K562 (cell line): ENCODE data around the gene PTPRR. TPM values are rescaled to one million over a fixed set of nuclear protein-coding genes. Genes with fewer than 3 reads are reported as not detected.

Source experiments
- ATAC-seq: fragments of 200-7000 bp; cut with Tn5 transposase; 3 replicates; pipeline ENCODE4 v1.9.1; 2020; ENCODE audit warnings: moderate library complexity
- BruUV-seq: library from RNA; stranded (reverse); fragments of 400-500 nt; replicated peaks from 2 replicates; lab custom pipeline; 2021; lab: Mats Ljungman, UMichigan
- CTCF ChIA-PET: fragments of 300-600 bp; formaldehyde crosslinking; extraction: SDS; loops from one replicate; lab custom pipeline; 2021; ENCODE audit warnings: low intra/inter-chr PET ratio; lab: Yijun Ruan, JAX
- POLR2A ChIA-PET: fragments of 300-600, 350-650 bp; sonication (Branson Sonifier 250); formaldehyde crosslinking; extraction: SDS; loops from one replicate; lab custom pipeline; 2021; ENCODE audit warnings: antibody characterized with exemption, inconsistent platforms; lab: Yijun Ruan, JAX
- DNase-seq, 4 experiments: peaks; one replicate each; pipeline versions ENCODE4 v3.0.0 to v3.0.0-alpha.2; 2011 to 2018; ENCODE audit warnings: low spot score in 3 of 4, mixed read lengths in 3 of 4; ENCODE audit errors: extremely low read depth in 1 of 4
- FAIRE-seq: peaks from 2 replicates; lab custom pipeline; 2011; peaks lifted over from hg19 to GRCh38; lab: Jason Lieb, UNC
- H2AFZ ChIP-seq: 2 replicates; pipeline ENCODE4 v1.6.0; 2011; ENCODE audit warnings: low read depth, low read length, control low read depth, inconsistent platforms
- H3K27ac ChIP-seq: fragments of 200-600 bp; 3 replicates; pipeline ENCODE4 v1.8.0; 2011; ENCODE audit warnings: low read depth, mild to moderate bottlenecking, control low read depth, inconsistent platforms, low read length, moderate library complexity, mixed read lengths; ENCODE audit errors: extremely low read depth
- H3K27me3 ChIP-seq, 2 experiments: fragments of 300-600 bp in 1 of 2; 2 replicates in 1 of 2; 3 replicates in 1 of 2; pipeline versions ENCODE4 v1.6.0 to v1.8.0; 2011; ENCODE audit warnings: inconsistent platforms in 2 of 2, low read length in 2 of 2, mild to moderate bottlenecking in 1 of 2, mixed read lengths in 1 of 2, moderate library complexity in 1 of 2; ENCODE audit not compliant: control insufficient read depth in 2 of 2, insufficient read depth in 2 of 2
- H3K36me3 ChIP-seq: fragments of 300-600 bp; 3 replicates; pipeline ENCODE4 v1.8.0; 2011; ENCODE audit warnings: mild to moderate bottlenecking, low read length, inconsistent platforms; ENCODE audit not compliant: control insufficient read depth, insufficient read depth
- H3K4me1 ChIP-seq, 2 experiments: fragments of 200-600 bp in 1 of 2; replicated peaks in 1 of 2; 2 replicates in 1 of 2; 3 replicates in 1 of 2; pipeline versions ENCODE4 v1.5.1 to v1.8.0; 2011; ENCODE audit warnings: inconsistent platforms in 2 of 2, low read length in 2 of 2, mild to moderate bottlenecking in 1 of 2, mixed read lengths in 1 of 2, moderate library complexity in 1 of 2; ENCODE audit not compliant: control insufficient read depth in 2 of 2, insufficient read depth in 2 of 2
- H3K4me2 ChIP-seq: 2 replicates; pipeline ENCODE4 v1.6.1; 2011; ENCODE audit warnings: low read length, control low read depth, inconsistent platforms, mixed read lengths; ENCODE audit not compliant: insufficient read depth
- H3K4me3 ChIP-seq: fragments of 200-600 bp; sonication (generic), shearing (Covaris generic); 2 replicates; pipeline ENCODE4 v1.5.1; 2016; ENCODE audit warnings: control low read depth, inconsistent platforms
- H3K79me2 ChIP-seq: fragments of 200-600 bp; 3 replicates; pipeline ENCODE4 v1.8.0; 2011; ENCODE audit warnings: low read length, inconsistent platforms; ENCODE audit not compliant: control insufficient read depth, insufficient read depth
- H3K9ac ChIP-seq, 2 experiments: 2 replicates each; pipeline versions ENCODE4 v1.6.0 to v1.6.1; 2011; ENCODE audit warnings: low read depth in 2 of 2, low read length in 2 of 2, control low read depth in 1 of 2, inconsistent platforms in 1 of 2, mild to moderate bottlenecking in 1 of 2, mixed read lengths in 1 of 2; ENCODE audit not compliant: insufficient read depth in 1 of 2
- H3K9me1 ChIP-seq: one replicate; pipeline ENCODE4 v1.6.0; 2011; ENCODE audit warnings: inconsistent platforms, mild to moderate bottlenecking, low read length, moderate library complexity; ENCODE audit not compliant: control insufficient read depth, insufficient read depth
- H3K9me3 ChIP-seq: replicated peaks from 2 replicates; pipeline ENCODE4 v1.5.1; 2011; ENCODE audit warnings: low read depth, low read length, inconsistent platforms; ENCODE audit not compliant: control insufficient read depth, insufficient read depth
- H4K20me1 ChIP-seq: replicated peaks from 2 replicates; pipeline ENCODE4 v1.6.1; 2011; ENCODE audit warnings: low read length, inconsistent platforms, mixed read lengths; ENCODE audit not compliant: control insufficient read depth, insufficient read depth
- BRF1 ChIP-seq: IDR thresholded peaks from 3 replicates; pipeline ENCODE4 v1.6.1; 2011; ENCODE audit warnings: borderline replicate concordance, mild to moderate bottlenecking; ENCODE audit not compliant: insufficient read length; ENCODE audit errors: extremely low read depth
- CHCHD3 ChIP-seq: fragments of 250-450 bp; sonication (Bioruptor Pico); IDR thresholded peaks from 2 replicates; pipeline ENCODE4 v2.1.2; 2022; ENCODE audit warnings: mild to moderate bottlenecking
- RBM34 ChIP-seq: fragments of 200-400 bp; formaldehyde crosslinking; IDR thresholded peaks from 2 replicates; pipeline ENCODE4 v1.6.1; 2018; ENCODE audit warnings: low read length, borderline replicate concordance; ENCODE audit not compliant: insufficient read depth
- RNF2 ChIP-seq: sonication (generic); IDR thresholded peaks from 2 replicates; pipeline ENCODE4 v1.6.1; 2016
- SMAD4 ChIP-seq: fragments of 250-450 bp; sonication (Bioruptor Pico); conservative IDR thresholded peaks from 2 replicates; pipeline ENCODE4 v1.8.0; 2021; ENCODE audit warnings: inconsistent platforms, mild to moderate bottlenecking, moderate library complexity
- TCF7 ChIP-seq: sonication (generic); IDR thresholded peaks from 2 replicates; pipeline ENCODE4 v1.6.1; 2016; ENCODE audit warnings: antibody characterized with exemption, borderline replicate concordance
- TFE3 ChIP-seq: fragments of 450-650 bp; formaldehyde crosslinking; IDR thresholded peaks from 2 replicates; pipeline ENCODE4 v1.4.0; 2020; ENCODE audit warnings: mild to moderate bottlenecking, mixed read lengths
- U2AF1 ChIP-seq: fragments of 200-400 bp; formaldehyde crosslinking; optimal IDR thresholded peaks from 2 replicates; pipeline ENCODE3; 2017; ENCODE audit warnings: mild to moderate bottlenecking, low read depth, low read length, moderate library complexity
- XRCC3 ChIP-seq: fragments of 450-650 bp; IDR thresholded peaks from 2 replicates; pipeline ENCODE4 v1.6.1; 2017; ENCODE audit warnings: mild to moderate bottlenecking, moderate library complexity
- ZBTB7A ChIP-seq: IDR thresholded peaks from 2 replicates; pipeline ENCODE4 v1.6.1; 2011; ENCODE audit warnings: low read depth, mild to moderate bottlenecking, low read length, moderate library complexity, borderline replicate concordance; ENCODE audit not compliant: control insufficient read depth
- ZNF140 ChIP-seq: fragments of 250-450 bp; sonication (Bioruptor Pico); IDR thresholded peaks from 2 replicates; pipeline ENCODE4 v1.8.0; 2021; ENCODE audit warnings: moderate library complexity, mild to moderate bottlenecking, inconsistent platforms
- ZNF146 ChIP-seq: IDR thresholded peaks from one replicate; pipeline ENCODE4 v1.6.1; 2018; ENCODE audit warnings: missing compliant biosample characterization; ENCODE audit not compliant: unreplicated experiment
- ZNF584 ChIP-seq: fragments of 200-800 bp; sonication (Bioruptor generic); IDR thresholded peaks from 2 replicates; pipeline ENCODE4 v1.6.1; 2016; ENCODE audit warnings: low read depth, mild to moderate bottlenecking, missing genetic modification characterization, missing compliant biosample characterization
- ZNF668 ChIP-seq: fragments of 250-450 bp; sonication (Bioruptor Pico); IDR thresholded peaks from 2 replicates; pipeline ENCODE4 v1.8.0; 2022; ENCODE audit warnings: mild to moderate bottlenecking, inconsistent platforms
- WGBS: fragments of 100-300 bp; shearing (Covaris generic); methylation state at CpG from one replicate; pipeline ENCODE4 v1.1.6; 2016; ENCODE audit warnings: low coverage, mixed read lengths; ENCODE audit not compliant: insufficient coverage; ENCODE audit errors: missing lambda C conversion rate; 5-methylcytosine and 5-hydroxymethylcytosine counted together
- in situ Hi-C: fragments of 300-500 bp; cut with MboI; formaldehyde crosslinking; loops from 4 replicates; pipeline ENCODE4 v1.15.0; 2018; ENCODE audit warnings: inconsistent platforms, mixed read lengths
- intact Hi-C: fragments of 100-400 bp; cut with micrococcal nuclease; formaldehyde crosslinking; loops from 2 replicates; pipeline ENCODE4 v1.14.2; 2022
- polyA plus RNA-seq, 8 experiments: library from polyadenylated mRNA; depleted of rRNA in 4 of 8; stranded (reverse) in 5 of 8; unstranded in 3 of 8; fragments of >200 nt; fragmentation: Nextera tagmentation in 2 of 8; fragmentation: Illumina TruSeq in 1 of 8; extraction: Ambion mirVana in 2 of 8; extraction: Trizol in 1 of 8; gene quantifications; 2 replicates each; pipeline versions ENCODE4 v1.2.1 to v1.2.3, GENCODE V29; 2011 to 2014; ENCODE audit warnings: inconsistent platforms in 1 of 8, missing spikeins in 1 of 8
- total RNA-seq, 7 experiments: library from RNA; depleted of rRNA in 6 of 7; stranded (reverse); fragments of >200 nt in 6 of 7; fragmentation: Illumina TruSeq in 2 of 7; extraction: Trizol in 2 of 7; gene quantifications; 2 replicates each; pipeline versions ENCODE4 v1.2.1 to v1.2.3, GENCODE V29; 2011 to 2021; ENCODE audit warnings: low replicate concordance in 1 of 7

PTPRR gene
- total and polyA plus RNA-seq, 9 of the 15 experiments (the other 6 are each of a cell fraction or from before 2014, with no cell fraction given): 6.6 to 41.7 (median 12.3) TPM

- no peak for TF ChIP-seq ZNF140 (CRISPR knock-in tag)
- TF ChIP-seq U2AF1: no peak
- no peak for TF ChIP-seq RBM34
Observed at GRCh38 chr12:70826156-70826555, 94.4 kb downstream of the PTPRR start (continued).

GRCh38 chr12:70824511-70824910, 96.0 kb downstream of the PTPRR start:
- Histone ChIP-seq H4K20me1 (no peaks in the 10 kb centered on the region), H3K4me1 (no peaks in the 10 kb centered on the region), H3K4me3 (no peak overlapping the region), H3K36me3 (no peaks in the 10 kb centered on the region), H3K4me2 (no peak overlapping the region), H3K9me1 (no peaks in the 10 kb centered on the region), H3K9me3 (no peaks in the 10 kb centered on the region), H3K79me2 (no peaks in the 10 kb centered on the region), H2AFZ (no peak overlapping the region), H3K27me3 (no peaks in the 10 kb centered on the region; a peak in 1 of 5 replicates), H3K27ac (no peak overlapping the region), H3K9ac (no peak overlapping the region)
- no peak for ATAC-seq
- no peak for FAIRE-seq
- BruUV-seq: no TSS peak
- intact Hi-C loops (no loop called here), in situ Hi-C loops (no loop called here)
- DNase-seq: no peak
- no peak for TF ChIP-seq TCF7
- TF ChIP-seq RNF2: no peak
- TF ChIP-seq TFE3 (CRISPR knock-in tag): no peak
- TF ChIP-seq XRCC3: no peak
- TF ChIP-seq BRF1: no peak
- no peak for TF ChIP-seq ZNF146 (CRISPR knock-in tag)
- no peak for TF ChIP-seq ZBTB7A
- TF ChIP-seq ZNF668 (CRISPR knock-in tag): no peak
- TF ChIP-seq SMAD4 (CRISPR knock-in tag): no peak
- TF ChIP-seq CHCHD3 (CRISPR knock-in tag): no peak
- no peak for TF ChIP-seq ZNF584 (CRISPR knock-in tag)
- CTCF ChIA-PET: interaction anchor here (1.9 kb wide), 1 partner anchor 91 kb away, joined by 9 read pairs; no protein-coding TSS in a partner anchor
- WGBS: 24% methylated on average over 4 of the region's 4 CpGs
- POLR2A ChIA-PET: no interaction called here
